Bone marrow (tissue), 2 donors: Measurements from ENCODE around the gene MED13.
"Not testable (repeated sequence)": the region's sequence is repeated elsewhere in the genome, so short reads cannot be mapped to it uniquely, and the experiment has no call there.

ENCODE experiments used
- DNase-seq, 2 donors: peaks; one replicate each; lab custom pipeline; 2025; lab: John Stamatoyannopoulos, UW

The MED13 gene

DNA sequence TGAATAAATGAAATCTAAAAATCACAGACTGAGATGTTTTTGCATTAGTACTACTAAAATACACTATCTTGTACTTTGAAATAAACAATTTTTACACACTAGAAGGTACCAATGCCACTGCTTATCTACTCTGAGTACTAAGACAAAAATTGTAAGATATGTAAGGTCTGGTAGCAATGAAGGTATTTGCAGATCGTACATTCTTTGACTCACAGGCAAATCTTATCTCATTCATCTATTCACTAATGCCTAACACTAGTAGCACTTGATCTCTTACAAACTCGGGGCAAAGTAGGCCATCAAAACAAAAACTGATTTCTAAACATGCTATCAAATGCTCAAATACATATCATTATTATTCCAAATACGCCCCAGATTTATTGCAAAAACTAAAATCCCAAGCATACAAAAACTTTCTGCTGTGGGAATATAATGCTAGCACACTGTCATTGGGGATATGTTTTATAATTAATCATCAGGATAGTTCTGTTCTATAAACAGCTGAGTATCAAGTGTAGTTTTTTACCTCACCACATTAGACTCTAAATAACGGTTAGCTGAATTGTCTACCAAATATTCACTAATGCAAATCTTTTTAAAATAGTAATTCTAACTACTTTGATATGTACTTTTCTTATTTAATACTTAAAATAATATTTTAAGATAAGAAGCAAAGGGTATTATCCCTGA lies 68.0 kb downstream of the MED13 start:
- no peak for DNase-seq

DNA sequence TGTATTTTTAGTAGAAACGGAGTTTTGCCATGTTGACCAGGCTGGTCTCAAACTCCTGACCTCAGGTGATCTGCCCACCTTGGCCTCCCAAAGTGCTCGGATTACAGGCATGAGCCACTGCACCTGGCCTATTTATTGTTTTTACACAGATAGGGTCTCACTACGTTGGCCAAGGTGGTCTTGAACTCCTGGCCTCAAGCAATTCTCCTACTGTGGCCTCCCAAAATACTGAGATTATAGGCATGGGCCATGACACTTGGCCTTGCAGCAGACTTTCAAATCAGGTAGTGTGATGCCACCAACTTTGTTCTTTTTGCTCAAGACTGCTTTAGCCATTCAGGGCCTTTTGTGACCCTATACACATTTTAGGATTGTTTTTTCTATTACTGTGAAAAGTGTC lies 75.6 kb downstream of the MED13 start:
- no peak for DNase-seq

DNA sequence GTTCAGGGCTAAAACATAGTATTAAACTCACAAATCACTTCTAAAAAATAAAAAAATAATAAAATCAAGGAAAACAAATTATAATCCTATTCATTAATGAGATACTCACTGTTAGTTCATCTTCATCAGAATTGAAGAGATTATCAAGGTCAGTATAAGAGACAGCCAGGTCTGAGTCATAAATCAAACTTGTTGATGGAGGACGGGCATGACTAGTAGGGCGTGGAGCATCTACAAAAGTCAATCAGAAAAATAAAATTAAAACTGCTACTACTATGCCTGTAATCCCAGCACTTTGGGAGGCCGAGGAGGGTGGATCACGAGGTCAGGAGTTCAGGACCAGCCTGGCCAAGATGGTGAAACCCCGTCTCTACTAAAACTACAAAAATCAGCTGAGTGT lies 78.2 kb downstream of the MED13 start:
- no peak for DNase-seq

DNA sequence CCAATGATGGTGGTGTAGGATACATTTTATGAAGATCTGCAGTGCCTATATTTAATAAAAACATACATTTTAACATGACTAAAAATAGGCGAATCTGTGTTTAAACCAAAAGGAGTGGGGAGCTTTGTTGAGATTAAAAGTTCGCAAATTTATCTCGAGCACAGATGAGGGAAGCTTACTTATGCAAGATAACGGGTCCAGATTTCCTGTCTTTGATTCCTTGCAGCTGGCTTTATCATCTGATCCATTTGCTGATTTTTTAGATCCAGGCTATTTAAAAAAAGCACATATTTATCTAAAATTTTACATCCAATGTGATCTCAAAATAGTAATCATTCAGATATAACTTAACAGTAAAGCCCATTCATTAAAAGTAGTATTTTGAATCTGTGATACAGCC lies 80.3 kb downstream of the MED13 start:
- DNase-seq, result no peak

DNA sequence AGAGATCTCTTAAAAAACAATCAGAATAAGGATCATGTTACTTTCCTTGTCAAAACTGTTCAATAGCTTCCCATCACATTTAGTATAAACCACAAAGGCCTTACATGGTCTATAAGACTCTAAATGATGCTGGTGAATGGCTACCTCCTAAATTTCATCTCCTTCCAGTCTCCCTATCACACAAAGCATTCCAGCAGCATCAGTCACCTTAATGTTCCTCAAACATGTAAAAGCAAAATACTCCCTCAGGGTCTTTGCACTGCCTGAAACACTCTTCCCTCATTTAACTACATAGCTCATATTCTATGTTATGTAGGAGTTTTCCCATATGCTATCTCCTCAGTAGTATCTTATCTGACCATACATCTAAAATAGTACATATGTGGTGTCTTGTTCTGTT lies 83.8 kb downstream of the MED13 start:
- no peak for DNase-seq

DNA sequence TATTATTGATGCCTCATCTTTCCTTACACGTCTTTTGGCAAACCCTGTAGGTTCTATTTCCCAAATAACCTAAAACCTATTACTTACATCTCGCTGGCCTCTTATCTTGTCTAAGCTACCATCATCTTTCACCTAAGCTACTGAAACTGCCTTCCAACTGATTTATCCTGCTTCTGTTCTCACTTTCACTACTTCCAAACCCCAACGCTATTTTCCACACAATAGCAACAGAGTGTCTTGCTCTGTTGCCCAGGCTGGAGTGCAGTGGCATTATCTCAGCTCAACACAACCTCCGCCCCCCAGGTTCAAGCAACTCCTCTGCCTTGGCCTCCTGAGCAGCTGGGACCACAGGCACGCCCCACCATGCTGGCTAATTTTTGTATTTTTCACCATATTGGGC lies 84.5 kb downstream of the MED13 start:
- DNase-seq, result no peak

DNA sequence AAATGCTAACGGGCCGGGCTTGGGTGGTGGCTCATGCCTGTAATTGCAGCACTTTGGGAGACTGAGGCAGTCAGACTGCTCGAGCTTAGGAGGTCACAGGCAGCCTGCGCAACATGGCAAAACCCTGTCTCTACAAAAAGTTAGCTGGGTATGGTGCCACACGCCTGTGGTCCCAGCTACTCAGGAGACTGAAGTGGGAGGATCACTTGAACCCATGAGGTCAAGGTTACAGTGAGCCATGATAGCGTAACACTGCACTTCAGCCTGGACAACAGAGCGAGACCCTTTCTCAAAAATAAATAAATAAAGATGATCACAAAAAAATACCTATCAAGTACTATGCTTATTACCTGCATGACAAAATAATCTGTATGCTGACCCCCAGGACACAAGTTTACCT lies 91.0 kb downstream of the MED13 start:
- no peak for DNase-seq

DNA sequence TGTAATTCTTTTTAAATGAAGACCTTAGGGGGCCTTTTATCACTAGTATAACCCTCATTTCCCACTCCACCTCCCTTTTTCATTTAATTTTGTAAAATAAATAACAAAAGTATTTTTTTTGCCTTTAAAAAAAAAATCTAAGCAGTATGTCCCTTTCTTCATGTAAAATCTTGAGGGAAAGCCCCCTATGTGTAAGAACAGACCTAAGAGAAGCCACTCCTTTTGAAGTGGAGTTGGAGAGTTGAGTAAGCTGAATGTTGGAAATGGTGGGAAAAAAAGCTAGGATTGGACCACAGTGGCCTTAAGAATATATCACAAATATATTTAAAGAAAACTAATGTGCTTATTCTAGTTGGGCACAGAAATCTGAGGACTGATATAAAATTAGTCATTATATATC lies 92.8 kb downstream of the MED13 start:
- DNase-seq, result no peak

DNA sequence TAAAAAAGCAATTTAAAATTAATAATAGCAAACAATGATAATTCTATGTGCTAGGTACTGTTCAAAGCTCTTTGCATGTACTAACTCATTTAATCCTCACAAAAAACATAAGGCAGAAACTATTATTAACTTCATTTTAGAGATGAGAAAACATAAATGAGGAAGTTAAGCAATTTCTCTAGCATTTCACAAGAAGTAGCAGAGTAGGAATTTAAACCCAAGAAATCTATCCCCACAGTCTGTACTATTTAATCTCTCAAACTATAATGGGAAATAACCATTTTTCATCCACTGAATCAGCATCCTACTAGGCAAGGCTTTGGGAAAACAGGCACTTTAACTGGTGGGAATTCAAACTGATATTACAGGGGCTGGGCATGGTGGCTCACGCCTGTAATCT lies 95.0 kb downstream of the MED13 start:
- no peak for DNase-seq

DNA sequence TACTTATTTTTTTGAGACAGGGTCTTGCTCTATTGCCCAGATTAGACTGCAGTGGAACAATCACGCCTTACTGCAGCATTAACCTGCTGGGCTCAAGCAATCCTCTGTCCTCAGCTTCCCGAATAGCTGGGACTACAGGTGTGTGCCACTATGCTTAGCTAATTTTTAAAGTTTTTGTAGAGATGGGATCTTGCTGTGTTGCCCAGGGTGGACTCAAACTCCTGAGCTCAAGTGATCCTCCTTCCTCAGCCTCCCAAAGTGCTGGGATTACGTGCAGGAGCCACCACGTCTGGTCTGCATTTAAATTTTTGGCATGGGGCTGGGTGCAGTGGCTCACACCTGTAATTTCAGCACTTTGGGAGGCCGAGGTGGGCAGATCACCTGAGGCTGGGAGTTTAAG lies 96.3 kb downstream of the MED13 start:
- DNase-seq, result no peak

DNA sequence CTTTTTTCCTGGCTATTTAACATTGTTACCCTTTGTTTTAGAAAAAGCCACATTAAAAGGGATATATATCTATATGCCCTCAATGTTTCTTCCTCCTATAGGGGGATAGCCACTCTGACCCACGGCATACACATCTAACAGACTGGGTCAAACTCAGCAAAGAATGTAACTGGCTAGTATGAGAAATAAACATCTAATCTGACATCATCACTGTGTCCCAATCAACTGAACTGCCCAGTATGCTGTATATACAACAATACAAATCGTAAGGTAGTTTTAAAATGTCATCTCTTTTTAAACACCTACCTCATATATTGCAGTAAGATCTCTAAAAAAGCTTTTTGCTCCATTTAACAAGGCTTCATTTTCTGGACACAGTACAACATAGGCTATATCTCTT lies 97.3 kb downstream of the MED13 start:
- DNase-seq, result no peak

DNA sequence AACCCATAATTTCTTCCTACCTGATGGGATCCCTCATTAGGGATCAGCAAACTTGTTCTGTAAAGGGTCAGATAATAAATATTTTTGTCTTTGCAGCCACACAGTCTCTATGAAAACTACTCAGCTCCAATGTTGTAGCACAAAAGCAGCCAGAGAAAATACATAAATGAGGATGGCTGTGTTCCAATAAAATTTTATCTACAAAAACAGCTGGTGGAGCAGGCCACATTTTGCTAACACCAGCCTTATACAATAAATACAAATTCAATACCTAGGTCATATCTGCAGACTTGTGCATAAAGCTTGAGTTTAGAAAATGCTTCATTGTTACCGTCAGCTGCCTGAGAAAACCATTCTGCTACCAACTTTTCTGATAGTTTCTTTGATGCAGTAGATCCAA lies 98.9 kb downstream of the MED13 start:
- no peak for DNase-seq

DNA sequence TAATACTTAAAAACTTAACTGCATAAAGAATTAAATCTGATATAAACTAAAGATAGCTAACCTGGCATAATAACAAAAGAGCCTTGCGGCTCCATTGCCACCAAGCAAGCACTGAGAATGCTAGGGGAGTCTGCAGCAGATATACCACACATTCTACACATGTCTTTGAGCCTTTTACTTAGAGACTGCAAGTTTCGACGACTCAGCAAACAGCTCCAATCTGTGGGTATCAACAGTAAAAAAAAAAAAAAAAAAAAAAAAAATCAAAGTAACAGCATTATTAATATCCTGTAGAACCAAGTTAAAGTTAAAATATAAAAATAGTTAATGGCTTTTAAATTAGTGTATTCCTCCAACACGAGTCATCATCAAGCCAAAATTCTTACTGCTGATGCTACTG lies 109.5 kb downstream of the MED13 start:
- no peak for DNase-seq

DNA sequence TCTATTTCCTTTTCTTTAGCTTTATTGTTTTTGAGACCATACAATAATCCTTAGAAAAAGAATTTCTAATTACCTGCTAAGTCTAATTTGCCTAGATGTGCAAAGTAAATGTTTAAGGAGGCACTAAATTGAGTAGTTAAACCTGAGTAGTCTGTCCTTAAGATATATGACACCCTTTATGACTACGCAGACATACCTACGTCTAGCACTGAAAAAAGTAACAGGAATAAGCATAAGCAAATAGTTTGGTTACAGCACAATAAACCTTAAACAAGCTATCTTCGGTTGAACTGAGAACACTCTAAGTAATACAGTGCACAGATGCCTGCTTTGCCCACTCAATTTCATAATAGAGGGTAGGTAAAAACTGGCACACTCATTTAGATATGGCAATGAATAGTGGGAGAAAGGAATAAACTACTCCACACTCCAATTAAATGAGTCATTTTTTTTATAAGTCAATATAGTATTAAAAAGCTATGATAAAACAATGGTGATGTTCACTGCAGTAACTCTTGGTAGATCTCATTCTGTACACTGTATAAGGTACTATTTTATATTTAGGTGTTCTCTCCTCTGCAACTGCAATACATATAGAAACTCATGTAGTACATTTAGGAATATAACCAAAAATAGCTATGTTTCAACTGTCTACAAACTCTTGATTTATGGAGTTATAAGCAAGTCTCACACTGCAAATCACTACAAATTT lies 117.6 kb downstream of the MED13 start:
- no peak for DNase-seq

DNA sequence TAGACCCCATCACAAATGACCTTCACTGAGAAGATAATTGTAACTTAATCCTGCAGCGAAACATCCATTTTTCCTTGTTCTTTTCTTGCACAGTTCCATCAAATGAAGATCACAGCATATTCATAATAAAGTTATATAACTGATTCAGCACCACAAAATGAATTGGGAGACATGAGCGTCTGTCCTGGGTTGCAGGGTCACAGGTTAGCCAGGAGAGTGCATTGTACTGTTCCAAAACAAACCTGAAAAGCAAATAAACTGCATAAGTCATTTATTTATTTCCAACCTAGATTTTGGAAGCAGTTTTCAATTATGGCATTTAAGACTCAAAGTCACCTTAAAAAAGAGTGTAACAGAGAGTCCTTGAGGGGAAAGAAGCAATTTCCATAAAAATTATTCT lies 118.7 kb downstream of the MED13 start:
- no peak for DNase-seq

DNA sequence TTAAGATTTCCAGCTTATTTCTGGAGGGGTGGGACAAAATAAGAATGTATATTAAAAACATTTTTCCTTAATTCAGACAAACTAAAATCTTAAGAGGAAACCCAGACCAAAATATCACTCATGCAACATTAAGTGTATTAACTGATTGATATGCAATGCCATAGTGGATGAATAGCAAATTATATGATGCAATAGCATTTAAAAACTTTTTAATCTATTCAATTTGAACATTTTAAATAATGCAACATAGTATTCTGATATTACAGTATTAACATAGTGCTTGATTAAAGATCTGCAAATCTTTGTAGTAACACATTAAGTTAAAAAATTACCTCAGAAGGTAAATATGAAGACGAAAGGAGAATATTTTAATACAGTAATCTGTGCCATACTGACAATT lies 122.0 kb downstream of the MED13 start:
- no peak for DNase-seq

DNA sequence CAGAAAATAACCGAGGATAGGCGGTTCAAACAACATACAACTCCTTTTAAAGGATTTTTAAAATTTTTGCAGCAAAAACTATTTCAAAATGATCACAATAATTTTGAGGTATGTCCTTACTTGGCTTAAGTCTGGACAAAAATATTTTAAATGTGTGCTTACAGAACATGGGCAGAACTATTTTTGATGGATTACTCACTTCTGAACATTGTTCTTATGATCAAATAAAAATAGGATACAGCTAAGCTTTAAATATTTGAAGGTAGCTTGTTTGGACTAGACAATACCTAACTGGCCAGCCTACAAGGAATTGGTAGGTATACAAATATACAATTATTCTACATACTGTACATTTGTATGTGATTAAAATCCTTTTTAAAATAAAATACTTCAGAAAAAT lies 123.0 kb downstream of the MED13 start:
- no peak for DNase-seq

DNA sequence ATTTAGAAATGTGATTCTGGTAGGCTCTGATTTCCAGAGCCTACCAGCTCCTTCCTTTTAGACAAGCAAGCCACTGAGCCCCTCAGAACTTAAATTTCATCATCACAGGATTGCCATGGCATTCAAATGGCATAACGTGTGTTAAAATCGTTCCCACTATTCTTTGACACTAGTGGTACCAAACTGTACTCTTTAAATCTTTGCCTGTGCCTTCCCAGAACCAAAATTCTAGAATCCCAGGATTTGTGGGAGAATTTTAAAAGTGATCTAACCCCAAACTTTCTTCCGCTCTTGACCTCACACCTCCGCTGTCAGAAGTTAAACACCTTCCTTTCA lies 137.0 kb downstream of the MED13 start:
- no peak for DNase-seq

DNA sequence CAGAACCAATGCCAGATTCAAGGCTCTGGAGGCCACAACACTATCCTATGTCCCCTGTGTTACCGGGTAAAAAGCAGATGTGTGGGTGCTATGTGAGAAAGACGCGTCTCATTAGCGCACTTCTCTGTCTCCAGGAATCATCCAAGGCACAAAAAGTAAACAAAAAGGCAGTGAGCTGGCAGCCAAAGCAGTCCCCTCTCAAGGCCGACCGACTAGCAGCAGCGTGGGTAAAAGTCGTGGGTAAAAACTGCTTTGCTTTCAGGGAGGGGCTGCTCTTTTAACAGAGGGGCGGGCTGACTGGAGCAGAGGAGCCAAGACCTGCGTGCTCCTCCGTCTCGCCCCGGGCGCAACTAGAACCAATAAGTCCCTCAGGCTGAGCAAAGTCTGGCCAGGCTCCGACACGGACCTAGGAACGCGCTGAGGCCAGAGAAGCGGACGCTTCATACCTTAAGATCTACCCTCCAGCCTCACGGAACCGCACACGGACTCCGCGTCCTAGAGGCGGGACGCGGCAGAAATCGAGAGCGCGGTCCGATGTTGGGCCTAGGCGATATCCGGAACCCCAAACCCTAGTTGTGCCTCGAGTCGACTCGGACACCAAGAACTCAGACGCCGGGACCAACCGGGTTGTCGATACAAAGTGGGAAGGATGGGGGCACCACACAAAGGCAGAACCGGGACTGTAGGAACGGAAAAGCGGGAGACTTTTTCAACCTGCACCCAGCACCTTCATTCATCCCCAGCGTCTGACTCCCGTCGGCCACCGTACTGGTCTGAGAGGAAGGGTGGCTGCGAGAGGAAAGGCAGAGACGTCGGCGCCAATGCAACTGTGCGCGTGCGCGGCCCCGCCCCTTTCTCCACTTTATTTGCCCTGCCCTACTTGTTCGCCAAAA lies 137.6 kb downstream of the MED13 start, which contains the start of gene INTS2:
INTS2 (minus strand) TSS at position 775 of the 893 bp plus-strand sequence. CDS start 1,338 bp downstream, outside the sequence.
- DNase-seq, result peak; percentile 86 to 95

DNA sequence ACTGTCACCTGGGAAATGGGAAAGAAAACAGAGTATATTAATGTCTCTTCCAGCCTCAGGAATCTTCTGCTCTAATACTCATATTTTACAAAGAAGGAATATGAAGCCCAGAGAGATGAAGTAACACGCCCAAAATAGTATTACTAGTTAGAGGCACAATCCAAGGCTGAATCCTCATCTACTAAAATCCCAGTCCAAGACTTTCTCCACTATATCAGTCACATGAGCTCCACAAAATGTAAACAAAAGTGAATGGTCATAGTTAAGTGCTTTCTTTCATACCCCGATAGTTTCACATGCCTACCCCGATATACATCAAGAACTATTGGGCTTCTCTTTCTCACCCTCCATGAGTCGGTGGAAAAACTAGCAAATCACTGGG lies 138.3 kb downstream of the MED13 start:
- no peak for DNase-seq

DNA sequence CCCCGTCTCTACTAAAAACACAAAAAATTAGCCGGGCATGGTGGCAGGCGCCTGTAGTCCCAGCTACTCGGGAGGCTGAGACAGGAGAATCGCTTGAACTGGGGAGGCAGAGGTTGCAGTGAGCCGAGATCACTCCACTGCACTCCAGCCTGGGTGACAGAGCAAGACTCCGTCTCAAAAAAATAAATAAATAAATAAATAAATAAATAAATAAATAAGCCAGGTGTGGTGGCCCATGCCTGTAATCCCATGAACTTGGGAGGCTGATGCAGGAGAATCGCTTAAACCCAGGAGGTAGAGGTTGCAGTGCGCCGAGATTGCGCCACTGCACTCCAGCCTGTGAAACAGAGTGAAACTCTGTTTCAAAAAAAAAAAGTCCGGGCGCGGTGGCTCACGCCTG lies 149.9 kb downstream of the MED13 start:
- not testable (repeated sequence) for DNase-seq

DNA sequence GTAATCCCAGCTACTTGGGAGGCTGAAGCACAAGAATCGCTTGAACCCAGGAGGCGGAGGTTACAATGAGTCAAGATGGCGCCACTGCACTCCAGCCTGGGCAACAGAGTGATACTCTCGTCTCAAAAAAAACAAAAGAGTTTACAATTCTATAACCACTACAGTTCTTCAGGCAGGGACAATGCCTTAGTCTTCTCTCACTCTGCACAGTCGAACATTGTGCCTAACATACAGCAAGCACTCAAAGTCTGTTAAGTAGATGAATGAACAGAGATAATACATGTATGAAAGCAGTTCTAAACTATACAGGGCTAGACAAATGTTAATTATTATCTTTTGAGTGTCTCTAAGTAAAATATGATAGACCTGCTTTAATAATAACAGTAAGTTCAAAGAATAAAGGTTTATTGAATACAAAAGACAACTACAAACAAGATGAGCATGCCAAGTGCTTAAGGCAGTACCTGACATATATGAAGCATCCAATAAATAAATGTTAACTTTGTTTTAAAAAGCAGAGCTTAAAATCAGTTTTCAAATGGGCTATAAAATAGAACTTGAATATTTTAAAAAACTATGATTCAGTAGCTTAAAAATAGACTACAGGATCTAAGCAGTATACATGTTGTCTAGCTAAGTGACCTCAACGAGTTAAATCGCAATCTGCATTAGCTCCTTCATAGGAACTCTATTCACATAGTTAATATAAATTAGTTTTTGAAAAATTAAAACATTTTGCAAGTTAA lies 156.6 kb downstream of the MED13 start:
- DNase-seq, result no peak
